IPS-18c (cell line): Measurements from ENCODE around the gene GPSM1.

Experiments
- H3K4me3 ChIP-seq: 2 replicates; pipeline ENCODE4 v1.7.0; 2013; ENCODE audit warnings: low read depth, mild to moderate bottlenecking, low read length, moderate library complexity; ENCODE audit not compliant: insufficient read depth
- H3K9me3 ChIP-seq: one replicate; pipeline ENCODE4 v1.6.1; 2013; ENCODE audit warnings: mild to moderate bottlenecking, low read length, moderate library complexity; ENCODE audit not compliant: control insufficient read depth, insufficient read depth

Gene GPSM1

GRCh38 chr9:136335296-136336155 is 8.2 kb downstream of the GPSM1 start:
- no peak overlapping the region for H3K4me3 ChIP-seq
- H3K9me3 ChIP-seq = no peaks in the 10 kb centered on the region

GRCh38 chr9:136336156-136336870 is 9.0 kb downstream of the GPSM1 start:
- Histone ChIP-seq H3K9me3 (no peaks in the 10 kb centered on the region), H3K4me3 (no peak overlapping the region)

GRCh38 chr9:136336881-136337280 is 9.5 kb downstream of the GPSM1 start:
- H3K9me3 ChIP-seq = no peaks in the 10 kb centered on the region
- H3K4me3 ChIP-seq = no peak overlapping the region

GRCh38 chr9:136337416-136338395 is 10.4 kb downstream of the GPSM1 start:
- Histone ChIP-seq H3K4me3 (no peak overlapping the region), H3K9me3 (no peaks in the 10 kb centered on the region)

GRCh38 chr9:136338511-136338910 is 11.2 kb downstream of the GPSM1 start:
- Histone ChIP-seq H3K9me3 (peaks cover 2% of the 10 kb centered on the region), H3K4me3 (no peak overlapping the region)

GRCh38 chr9:136339173-136339957 is 12.0 kb downstream of the GPSM1 start:
- Histone ChIP-seq H3K9me3 (peaks cover 2% of the 10 kb centered on the region), H3K4me3 (no peak overlapping the region)

GRCh38 chr9:136339958-136340310 is 12.6 kb downstream of the GPSM1 start:
- Histone ChIP-seq H3K4me3 (no peak overlapping the region), H3K9me3 (peaks cover 2% of the 10 kb centered on the region)

GRCh38 chr9:136340356-136341041 is 13.2 kb downstream of the GPSM1 start:
- H3K4me3 ChIP-seq = no peak overlapping the region
- peaks cover 2% of the 10 kb centered on the region for H3K9me3 ChIP-seq

GRCh38 chr9:136341042-136341655 is 13.8 kb downstream of the GPSM1 start:
- Histone ChIP-seq H3K4me3 (no peak overlapping the region), H3K9me3 (peaks cover 2% of the 10 kb centered on the region)

GRCh38 chr9:136341769-136342168 is 14.4 kb downstream of the GPSM1 start:
- peaks cover 2% of the 10 kb centered on the region for H3K9me3 ChIP-seq
- 0 out of 2 replicates have a peak overlapping the region, but pooled peaks have one; percentile 50 for H3K4me3 ChIP-seq

- H3K4me3 ChIP-seq = peak overlapping the region; percentile 50
- H3K9me3 ChIP-seq = peaks cover 2% of the 10 kb centered on the region
Measured at GRCh38 chr9:136342181-136343120, 15.1 kb downstream of the GPSM1 start.

- peaks cover 2% of the 10 kb centered on the region for H3K9me3 ChIP-seq
- H3K4me3 ChIP-seq = peak overlapping the region; percentile 50; the same call in 1 of the 2 replicates
Measured at GRCh38 chr9:136343121-136343883, 16.0 kb downstream of the GPSM1 start.

GRCh38 chr9:136343884-136344269 is 16.5 kb downstream of the GPSM1 start:
- Histone ChIP-seq H3K9me3 (peaks cover 2% of the 10 kb centered on the region), H3K4me3 (no peak overlapping the region)

- Histone ChIP-seq H3K9me3 (peaks cover 2% of the 10 kb centered on the region), H3K4me3 (no peak overlapping the region)
Measured at GRCh38 chr9:136344544-136345280, 17.4 kb downstream of the GPSM1 start.
